ENCODE measurements around the gene PTPN12.
"Not testable (repeated sequence)": the region's sequence is repeated elsewhere in the genome, so short reads cannot be mapped to it uniquely, and the experiment has no call there.

PTPN12 gene

DNA sequence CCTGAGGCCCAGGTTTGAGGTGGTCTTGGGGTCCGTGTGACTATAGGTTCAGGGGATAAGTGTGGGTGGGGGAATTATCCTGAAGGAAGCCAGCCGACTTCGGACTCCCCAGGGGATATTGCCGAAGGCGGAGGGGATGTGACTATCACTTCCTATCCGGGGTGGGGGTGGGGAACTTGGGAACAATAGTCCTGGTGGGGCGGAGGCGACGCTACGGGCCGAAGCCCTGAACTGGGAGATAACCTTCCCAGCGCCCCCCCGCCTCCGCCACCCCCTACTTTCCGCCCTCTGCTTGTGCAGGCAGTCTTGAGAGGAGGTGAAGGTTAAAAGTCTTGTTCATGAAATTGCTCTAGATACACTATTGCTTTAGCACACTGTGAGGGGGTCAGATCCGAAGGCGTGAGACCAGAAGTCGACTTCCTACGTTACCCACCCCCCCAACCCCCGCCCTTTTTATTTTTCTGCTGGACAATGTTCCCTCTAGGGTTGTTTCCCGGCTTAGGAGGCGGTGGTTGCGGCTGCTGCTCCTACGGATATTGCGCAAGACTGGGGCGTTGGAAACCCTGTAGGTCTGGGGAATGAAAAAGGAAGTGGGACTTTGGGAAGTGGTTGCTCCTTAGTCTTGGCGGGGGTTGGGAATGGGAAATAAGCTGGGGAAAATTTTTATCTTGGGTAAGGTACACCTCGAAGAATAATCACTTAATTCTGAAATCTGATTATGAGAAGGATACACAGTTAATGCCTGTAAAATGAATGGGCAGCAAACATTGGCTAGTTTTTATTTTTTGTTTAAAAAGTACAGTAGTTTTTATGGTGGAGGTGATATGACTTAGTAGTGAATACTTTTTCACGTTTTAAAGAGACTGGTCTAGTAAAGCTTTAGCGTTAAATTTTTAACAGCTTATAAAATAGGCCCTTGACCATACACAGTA is 1.5 kb downstream of the PTPN12 start:
- peak; percentile 67 for DNase-seq

- DNase-seq: no peak
These were observed 3.3 kb downstream of the PTPN12 start for GRCh38 chr7:77540402-77540822.

GRCh38 chr7:77540993-77541392 is 3.9 kb downstream of the PTPN12 start:
- not testable (repeated sequence) for DNase-seq

DNA sequence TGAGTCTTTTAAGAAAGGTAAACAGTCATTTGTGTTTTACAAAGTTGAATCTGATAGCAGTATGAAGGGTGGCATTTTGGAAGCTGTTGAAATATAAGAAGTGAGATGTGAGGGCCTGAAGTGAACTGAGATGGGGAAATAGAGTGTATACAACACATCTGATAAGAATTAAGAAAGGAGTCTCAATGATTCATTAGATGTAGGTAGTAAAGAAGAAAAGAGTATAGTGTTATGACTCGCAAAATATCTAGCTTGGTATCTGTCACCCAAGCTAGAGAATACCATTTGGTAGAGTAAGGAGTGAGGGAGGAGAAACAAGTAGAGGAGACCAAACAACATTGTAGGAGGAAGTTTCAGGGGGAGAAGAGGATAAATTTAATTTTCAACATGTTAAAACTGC is 5.3 kb downstream of the PTPN12 start:
- DNase-seq: no peak

DNA sequence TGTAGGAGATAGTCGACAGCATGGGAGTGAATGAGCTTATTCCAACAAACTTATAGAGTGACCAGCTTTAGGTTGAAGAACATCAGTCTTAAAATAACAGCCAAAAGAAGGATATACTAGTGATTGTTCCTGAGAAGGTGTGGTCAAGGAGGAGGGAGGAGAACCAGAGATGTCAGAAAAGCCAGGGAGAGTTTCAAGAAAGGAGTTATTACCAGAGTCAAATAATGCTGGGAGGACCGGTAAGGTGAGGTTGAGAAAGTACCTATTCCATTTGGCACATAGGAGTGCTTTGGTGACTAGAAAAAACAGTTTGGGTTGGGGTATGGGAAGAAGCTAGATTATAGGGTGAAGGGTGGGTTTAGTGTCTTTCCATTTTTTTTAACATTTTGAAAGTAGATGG is 5.8 kb downstream of the PTPN12 start:
- no peak for DNase-seq

GRCh38 chr7:77543910-77544309 is 6.8 kb downstream of the PTPN12 start:
- DNase-seq: no peak

GRCh38 chr7:77544518-77544917 is 7.4 kb downstream of the PTPN12 start:
- no peak for DNase-seq

DNA sequence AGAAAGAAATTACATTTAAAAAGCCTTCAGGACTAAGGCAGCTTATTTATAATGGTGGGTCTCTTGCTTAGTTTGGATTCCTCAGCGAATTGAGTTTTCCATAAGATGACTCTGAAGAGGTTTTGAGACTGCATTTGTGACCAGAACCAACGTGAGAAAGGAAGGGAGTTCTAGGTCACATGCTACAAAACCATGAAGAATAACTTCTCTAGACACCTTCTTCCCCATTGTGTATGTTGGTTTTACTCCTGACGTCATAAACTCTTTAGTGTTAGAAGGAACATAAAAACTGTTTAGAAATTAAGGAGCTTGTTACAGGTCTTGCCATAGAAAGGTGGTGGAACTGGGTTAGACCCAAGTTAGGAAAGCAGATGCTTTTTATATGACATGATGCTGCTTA is 11.1 kb downstream of the PTPN12 start:
- no peak for DNase-seq

DNA sequence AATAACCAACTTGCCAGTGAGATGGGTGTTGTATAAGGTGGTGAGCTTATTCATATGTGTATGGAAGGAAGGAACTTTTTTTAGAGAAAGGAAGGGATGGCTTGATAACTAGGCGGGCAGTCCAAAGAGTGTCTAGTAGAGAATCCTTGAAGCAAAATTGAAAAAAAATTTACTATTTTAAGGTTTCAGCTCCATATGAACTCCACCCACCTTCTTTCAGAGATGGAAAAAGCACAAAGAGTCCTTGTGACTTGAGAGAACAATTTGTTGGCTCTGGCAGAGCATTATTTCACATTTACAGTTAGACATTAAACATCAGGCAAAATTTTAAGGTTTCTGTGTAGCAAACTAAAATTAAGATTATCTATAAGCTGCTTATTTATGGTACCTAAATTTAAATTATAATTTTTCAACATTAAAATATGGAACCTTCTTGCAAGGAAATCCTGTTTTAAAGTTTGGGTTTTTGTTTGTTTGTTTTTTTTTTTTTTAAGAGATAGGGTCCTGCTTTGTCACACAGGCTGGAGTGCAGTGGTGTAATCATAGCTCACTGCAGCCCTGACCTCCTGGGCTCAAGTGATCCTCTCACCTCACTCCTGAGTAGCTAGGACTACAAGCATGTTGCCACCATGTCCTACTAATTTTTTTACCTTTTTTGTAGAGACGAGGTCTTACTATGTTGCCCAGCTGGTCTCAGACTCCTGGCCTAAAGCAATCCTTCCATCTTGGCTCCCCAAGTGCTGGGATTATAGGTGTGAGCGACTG is 12.2 kb downstream of the PTPN12 start:
- DNase-seq: no peak

GRCh38 chr7:77550586-77550985 is 13.5 kb downstream of the PTPN12 start:
- DNase-seq: no peak

GRCh38 chr7:77553123-77553522 is 16.0 kb downstream of the PTPN12 start:
- DNase-seq: no peak

DNA sequence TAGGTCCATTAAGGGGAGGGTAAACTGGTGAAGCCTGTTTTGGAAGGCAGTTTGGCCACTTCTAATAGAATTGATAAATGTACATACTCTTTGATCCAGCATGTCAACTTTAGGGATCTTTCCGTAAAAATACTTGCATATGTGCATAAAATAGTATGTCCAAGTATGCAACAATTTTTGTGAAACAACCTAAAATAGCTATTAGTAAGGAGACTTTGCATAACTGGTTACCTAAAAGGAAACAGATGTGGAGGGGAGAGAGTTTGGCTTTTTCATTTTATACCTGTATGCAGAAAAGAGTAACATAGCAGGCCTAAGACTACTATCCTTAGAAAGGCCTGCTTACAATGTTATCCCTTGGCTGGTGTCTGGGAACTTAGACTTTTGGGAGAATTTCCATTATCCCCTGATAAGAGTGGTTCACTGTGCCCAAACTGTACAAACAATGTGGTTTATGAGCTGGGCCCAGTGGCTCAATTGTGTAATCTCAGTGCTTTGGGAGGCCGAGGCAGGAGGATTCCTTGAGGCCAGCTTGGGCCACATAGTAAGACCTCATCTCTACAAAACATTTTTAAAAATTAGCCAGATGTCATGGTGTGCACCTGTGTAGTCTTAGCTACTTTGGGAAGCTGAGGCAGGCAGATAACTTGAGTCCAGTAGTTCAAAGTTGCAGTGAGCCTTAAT is 21.3 kb downstream of the PTPN12 start:
- no peak for DNase-seq

DNA sequence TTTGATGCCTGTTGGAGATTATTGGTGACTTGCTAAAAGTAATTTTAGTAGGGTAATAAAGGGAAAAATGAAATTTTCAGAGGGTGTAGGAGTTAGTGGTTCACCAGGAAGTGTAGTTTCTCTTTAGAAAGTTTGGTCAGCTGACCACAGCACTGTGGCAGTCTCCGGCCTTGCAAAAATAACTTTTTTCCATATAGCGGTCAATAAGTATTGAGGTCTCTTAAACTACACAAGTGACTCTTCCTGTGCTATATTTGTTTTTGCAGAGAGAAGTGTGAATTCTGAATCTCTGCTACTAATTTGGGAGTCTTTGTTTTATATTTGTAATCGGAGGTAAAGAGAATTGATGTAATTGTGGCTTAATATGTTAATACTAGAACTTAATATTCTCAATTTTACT is 24.3 kb downstream of the PTPN12 start:
- no peak for DNase-seq

- no peak for DNase-seq
These were observed 26.2 kb downstream of the PTPN12 start for GRCh38 chr7:77563275-77563674.

GRCh38 chr7:77565917-77566316 is 28.8 kb downstream of the PTPN12 start:
- no peak for DNase-seq

DNA sequence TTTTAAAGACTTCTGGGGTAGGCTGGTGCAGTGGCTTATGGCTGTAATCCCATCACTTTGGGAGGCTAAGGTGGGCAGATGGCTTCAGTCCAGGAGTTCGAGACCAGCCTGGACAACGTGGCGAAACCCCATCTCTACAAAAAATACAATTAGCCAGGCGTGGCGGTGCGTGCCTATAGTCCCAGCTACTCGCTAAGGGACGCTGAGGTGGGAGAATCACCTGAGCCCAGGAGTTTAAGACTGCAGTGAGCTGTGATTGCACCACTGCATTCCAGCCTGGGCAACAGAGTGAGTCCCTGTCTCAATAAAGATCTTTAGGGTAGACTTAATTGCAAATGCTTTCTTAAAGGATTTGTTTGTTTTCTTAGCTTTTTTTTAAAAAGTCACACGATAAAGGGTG is 29.3 kb downstream of the PTPN12 start:
- DNase-seq: no peak

- no peak for DNase-seq
These were observed 32.6 kb downstream of the PTPN12 start for GRCh38 chr7:77569514-77570232.

GRCh38 chr7:77570330-77571011 is 33.4 kb downstream of the PTPN12 start:
- DNase-seq: no peak

DNA sequence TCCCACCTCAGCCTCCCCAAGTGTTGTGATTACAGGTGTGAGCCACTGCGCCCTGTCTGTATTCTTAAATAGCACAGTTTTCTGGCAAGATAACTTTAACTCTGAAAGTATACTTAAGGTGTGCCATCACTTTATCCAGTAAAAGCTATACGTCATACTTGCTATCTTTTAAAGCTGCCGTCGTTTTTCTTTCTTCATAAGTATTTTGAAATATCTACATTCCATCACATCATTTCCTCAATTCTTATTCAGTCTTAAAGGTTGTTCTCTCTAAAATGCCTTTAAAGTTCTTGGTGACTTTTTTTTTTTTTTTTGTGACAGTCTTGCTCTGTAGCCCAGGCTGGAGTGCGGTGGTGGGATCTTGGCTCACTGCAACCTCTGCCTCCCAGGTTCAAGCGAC is 34.7 kb downstream of the PTPN12 start:
- no peak for DNase-seq

DNA sequence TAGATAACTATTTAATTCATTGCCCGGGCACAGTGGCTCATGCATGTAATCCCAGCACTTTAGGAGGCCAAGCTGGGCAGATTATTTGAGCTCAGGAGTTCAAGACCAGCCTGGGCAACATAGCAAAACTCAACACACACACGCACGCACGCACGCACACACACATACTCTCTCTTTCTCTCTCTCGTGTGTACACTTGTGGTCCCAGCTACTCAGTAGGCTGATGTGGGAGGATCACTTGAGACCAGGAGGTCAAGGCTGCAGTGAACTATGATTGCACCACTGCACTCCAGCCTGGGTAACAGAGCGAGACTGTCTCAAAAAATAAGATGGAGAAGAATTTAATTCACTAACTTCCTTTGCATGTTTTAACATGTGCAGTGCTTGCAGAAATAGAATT is 38.1 kb downstream of the PTPN12 start:
- DNase-seq: no peak

DNA sequence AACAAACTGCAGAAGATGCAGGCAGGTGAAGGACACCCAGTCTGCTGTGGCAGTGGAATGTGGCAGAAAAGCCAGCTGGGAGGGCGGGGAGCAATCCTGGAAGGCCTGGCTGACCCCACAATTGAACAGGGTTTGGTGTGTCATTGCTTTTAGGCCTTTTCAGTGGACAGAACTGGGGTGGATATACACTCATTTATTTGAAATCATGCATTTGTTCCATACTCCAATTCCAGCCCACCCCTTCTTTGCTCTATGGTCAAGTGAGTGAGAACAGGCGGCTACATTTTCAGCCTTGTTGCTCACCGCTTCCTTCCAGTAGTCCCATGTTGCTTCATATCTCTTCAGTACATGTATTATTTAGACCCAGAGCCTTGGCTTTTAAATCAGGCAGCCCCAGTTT is 39.8 kb downstream of the PTPN12 start:
- no peak for DNase-seq

DNA sequence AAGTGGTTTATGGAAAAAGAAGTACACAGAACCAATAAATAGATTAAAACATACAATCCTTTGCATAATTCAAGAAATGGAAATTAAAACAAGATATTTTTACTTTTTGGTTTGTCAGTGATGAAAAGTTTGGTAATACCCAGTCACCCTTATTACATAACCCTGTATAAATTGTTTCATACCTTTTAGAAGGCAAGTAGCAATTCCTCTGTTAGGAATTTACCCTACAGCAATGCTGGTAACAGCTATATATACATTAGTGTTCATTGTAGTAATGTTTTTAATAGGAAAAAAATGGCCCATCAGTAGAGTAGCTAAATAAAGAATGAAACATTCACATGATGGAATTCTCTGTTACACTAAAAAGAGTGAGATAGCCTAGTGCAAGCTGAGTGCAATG is 42.7 kb downstream of the PTPN12 start:
- DNase-seq: no peak
